GM20000 (cell line): ENCODE data around the gene ASAH2B.

Experiments
- DNase-seq: peaks from one replicate; pipeline ENCODE4 v3.0.0; 2012; ENCODE audit warnings: low spot score
- TF ChIP-seq, protein P1 (sequence below): IDR thresholded peaks from 2 replicates; pipeline ENCODE4 v1.5.1; 2012; ENCODE audit warnings: mild to moderate bottlenecking, control low read depth; ENCODE audit errors: extremely low read depth, missing control alignments

ASAH2B gene

DNA sequence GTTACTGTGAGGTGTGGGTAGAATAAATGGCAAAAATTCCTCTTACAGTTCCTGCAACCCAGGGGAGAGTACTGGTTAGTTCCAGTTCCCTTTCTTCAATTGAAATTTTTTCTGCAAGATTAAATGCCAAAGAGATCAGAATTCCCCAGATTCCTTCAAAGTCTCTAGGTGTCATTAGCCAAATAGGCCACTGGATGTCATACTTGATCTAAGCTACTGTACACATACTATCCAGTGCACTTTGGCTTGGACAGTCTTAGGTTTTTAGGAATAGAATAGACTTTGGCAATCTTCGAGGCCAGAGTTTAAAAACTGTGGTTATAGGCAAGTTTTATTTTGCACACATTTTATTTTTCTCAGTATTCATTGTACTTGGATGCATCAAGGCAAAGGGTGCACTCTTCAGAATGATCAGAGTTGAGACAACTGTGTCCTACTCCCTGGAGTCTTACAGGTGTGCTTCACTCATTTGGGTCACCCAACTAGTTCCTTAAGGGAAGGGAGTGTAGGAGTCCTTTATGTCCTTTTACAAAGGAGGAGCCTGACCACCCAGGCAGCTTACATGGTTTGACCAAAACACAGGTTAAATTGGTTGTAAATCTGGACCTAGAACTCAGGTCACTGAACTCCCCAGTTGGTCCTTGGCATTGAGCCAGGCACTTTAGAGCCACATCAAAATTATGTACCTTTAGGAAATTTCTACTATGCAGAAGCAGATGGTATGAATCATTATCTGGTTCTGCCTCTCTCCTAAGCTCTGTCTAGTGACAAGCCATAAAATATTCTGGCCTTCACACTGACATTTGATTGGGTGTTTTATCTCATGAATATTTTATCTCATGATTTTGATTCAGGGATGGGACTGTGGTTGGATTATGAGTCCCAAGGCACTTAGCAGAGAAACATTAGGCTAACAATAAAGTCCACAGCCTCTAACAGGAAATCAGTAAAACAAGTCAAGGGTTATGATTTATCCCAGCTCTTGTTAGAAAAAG lies 49.5 kb downstream of the ASAH2B start:
- TF ChIP-seq, protein P1, sequence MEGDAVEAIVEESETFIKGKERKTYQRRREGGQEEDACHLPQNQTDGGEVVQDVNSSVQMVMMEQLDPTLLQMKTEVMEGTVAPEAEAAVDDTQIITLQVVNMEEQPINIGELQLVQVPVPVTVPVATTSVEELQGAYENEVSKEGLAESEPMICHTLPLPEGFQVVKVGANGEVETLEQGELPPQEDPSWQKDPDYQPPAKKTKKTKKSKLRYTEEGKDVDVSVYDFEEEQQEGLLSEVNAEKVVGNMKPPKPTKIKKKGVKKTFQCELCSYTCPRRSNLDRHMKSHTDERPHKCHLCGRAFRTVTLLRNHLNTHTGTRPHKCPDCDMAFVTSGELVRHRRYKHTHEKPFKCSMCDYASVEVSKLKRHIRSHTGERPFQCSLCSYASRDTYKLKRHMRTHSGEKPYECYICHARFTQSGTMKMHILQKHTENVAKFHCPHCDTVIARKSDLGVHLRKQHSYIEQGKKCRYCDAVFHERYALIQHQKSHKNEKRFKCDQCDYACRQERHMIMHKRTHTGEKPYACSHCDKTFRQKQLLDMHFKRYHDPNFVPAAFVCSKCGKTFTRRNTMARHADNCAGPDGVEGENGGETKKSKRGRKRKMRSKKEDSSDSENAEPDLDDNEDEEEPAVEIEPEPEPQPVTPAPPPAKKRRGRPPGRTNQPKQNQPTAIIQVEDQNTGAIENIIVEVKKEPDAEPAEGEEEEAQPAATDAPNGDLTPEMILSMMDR = no peak
- DNase-seq = no peak

GRCh38 chr10:50794490-50794889 lies 54.8 kb downstream of the ASAH2B start:
- no peak for DNase-seq
- TF ChIP-seq, protein P1 = no peak

- no peak for DNase-seq
- TF ChIP-seq, protein P1 = no peak
Measured at GRCh38 chr10:50796693-50797092, 57.0 kb downstream of the ASAH2B start.

- TF ChIP-seq, protein P1 = no peak
- no peak for DNase-seq
Measured at GRCh38 chr10:50798297-50798696, 58.6 kb downstream of the ASAH2B start.

GRCh38 chr10:50799595-50799994 lies 59.9 kb downstream of the ASAH2B start:
- TF ChIP-seq, protein P1 = no peak
- no peak for DNase-seq

- TF ChIP-seq, protein P1 = no peak
- DNase-seq = no peak
Measured at GRCh38 chr10:50805981-50806622, 66.4 kb downstream of the ASAH2B start.
